Smooth muscle cell (in vitro differentiated cells): ENCODE results near the gene PRR5L. TPM values are rescaled to one million over a fixed set of nuclear protein-coding genes. Genes with fewer than 3 reads are reported as not detected.

Experiments
- DNase-seq: peaks from one replicate; lab custom pipeline; 2025; ENCODE audit not compliant: unreplicated experiment; lab: John Stamatoyannopoulos, UW
- H2AFZ ChIP-seq: fragments of 200-600 bp; sonication (generic); 2 replicates; pipeline ENCODE4 v1.6.0; 2016; ENCODE audit warnings: antibody characterized with exemption, low read depth, mild to moderate bottlenecking
- H3F3A ChIP-seq: fragments of 200-600 bp; sonication (generic); 2 replicates; pipeline ENCODE4 v1.6.0; 2017; ENCODE audit warnings: antibody characterized with exemption, low read depth
- H3K27ac ChIP-seq: fragments of 200-600 bp; sonication (generic); 2 replicates; pipeline ENCODE4 v1.5.1; 2016; ENCODE audit warnings: low read depth, mild to moderate bottlenecking
- H3K27me3 ChIP-seq: fragments of 200-600 bp; sonication (generic); 2 replicates; pipeline ENCODE4 v1.6.1; 2016; ENCODE audit warnings: low read depth, mild to moderate bottlenecking
- H3K36me3 ChIP-seq: fragments of 200-600 bp; sonication (generic); 2 replicates; pipeline ENCODE4 v1.5.1; 2016; ENCODE audit warnings: low read depth
- H3K4me1 ChIP-seq: fragments of 200-600 bp; sonication (generic); 2 replicates; pipeline ENCODE4 v1.5.1; 2016; ENCODE audit warnings: low read depth
- H3K4me2 ChIP-seq: fragments of 200-600 bp; sonication (generic); 2 replicates; pipeline ENCODE4 v1.6.0; 2016; ENCODE audit warnings: mild to moderate bottlenecking
- H3K4me3 ChIP-seq: fragments of 200-600 bp; sonication (generic); 2 replicates; pipeline ENCODE4 v1.5.1; 2016; ENCODE audit warnings: mild to moderate bottlenecking
- H3K79me2 ChIP-seq: fragments of 200-600 bp; sonication (generic); 2 replicates; pipeline ENCODE4 v1.6.0; 2016; ENCODE audit warnings: low read depth, mild to moderate bottlenecking
- H3K9ac ChIP-seq: fragments of 200-600 bp; sonication (generic); 2 replicates; pipeline ENCODE4 v1.6.0; 2016; ENCODE audit warnings: low read depth
- H3K9me3 ChIP-seq: fragments of 200-600 bp; sonication (generic); replicated peaks from 2 replicates; pipeline ENCODE4 v1.5.1; 2016; ENCODE audit warnings: low read depth
- H4K20me1 ChIP-seq: fragments of 200-600 bp; sonication (generic); 2 replicates; pipeline ENCODE4 v1.6.0; 2016; ENCODE audit warnings: low read depth
- CTCF ChIP-seq: fragments of 200-600 bp; sonication (generic); IDR thresholded peaks from 2 replicates; pipeline ENCODE4 v1.5.1; 2017; ENCODE audit warnings: borderline replicate concordance, mild to moderate bottlenecking, antibody characterized with exemption; ENCODE audit not compliant: insufficient read depth, poor library complexity, severe bottlenecking
- WGBS: methylation state at CpG from one replicate; pipeline ENCODE4 v1.1.7; 2016; ENCODE audit warnings: low lambda C conversion rate; 5-methylcytosine and 5-hydroxymethylcytosine counted together
- polyA plus RNA-seq: library from polyadenylated mRNA; unstranded; fragments of >200 nt; fragmentation: Nextera tagmentation; extraction: Ambion mirVana; gene quantifications from 2 replicates; pipeline ENCODE4 v1.2.1, GENCODE V29; 2016
- total RNA-seq: library from RNA; depleted of rRNA; stranded (reverse); fragments of >200 nt; gene quantifications from 2 replicates; pipeline ENCODE4 v1.2.3, GENCODE V29; 2014

Gene PRR5L
- total and polyA plus RNA-seq, 2 experiments from 2014 or later, result 21.4 to 41.4 TPM

GRCh38 chr11:36360318-36360717 lies 64.2 kb downstream of the PRR5L start:
- no peaks in the 10 kb centered on the region for H3K79me2 ChIP-seq
- H3K4me2 ChIP-seq, result no peak overlapping the region
- H3K36me3 ChIP-seq, result no peaks in the 10 kb centered on the region
- H3K4me3 ChIP-seq, result no peak overlapping the region
- H2AFZ ChIP-seq, result peak overlapping the region; percentile 32
- no peaks in the 10 kb centered on the region for H3K27me3 ChIP-seq
- no peak for TF ChIP-seq CTCF
- no peak overlapping the region for H3K9ac ChIP-seq
- 93% methylated on average over 3 of the region's 3 CpGs for WGBS
- DNase-seq, result no peak
- no peaks in the 10 kb centered on the region for H4K20me1 ChIP-seq
- peak overlapping the region; percentile 92 for H3K27ac ChIP-seq
- H3K4me1 ChIP-seq, result peaks cover 35% of the 10 kb centered on the region
- peaks cover 14% of the 10 kb centered on the region for H3F3A ChIP-seq
- H3K9me3 ChIP-seq, result no peaks in the 10 kb centered on the region

GRCh38 chr11:36360826-36361415 lies 64.8 kb downstream of the PRR5L start:
- no peaks in the 10 kb centered on the region for H3K79me2 ChIP-seq
- H3K4me3 ChIP-seq, result no peak overlapping the region
- H3K27ac ChIP-seq, result peak overlapping the region; percentile 92
- peaks cover 14% of the 10 kb centered on the region for H3F3A ChIP-seq
- H2AFZ ChIP-seq, result peak overlapping the region; percentile 32
- 54% methylated on average over 4 of the region's 4 CpGs for WGBS
- H3K4me1 ChIP-seq, result peaks cover 35% of the 10 kb centered on the region
- no peaks in the 10 kb centered on the region for H4K20me1 ChIP-seq
- DNase-seq, result no peak
- TF ChIP-seq CTCF, result no peak
- no peaks in the 10 kb centered on the region for H3K36me3 ChIP-seq
- H3K9me3 ChIP-seq, result no peaks in the 10 kb centered on the region
- peak overlapping the region; percentile 78 for H3K4me2 ChIP-seq
- no peaks in the 10 kb centered on the region for H3K27me3 ChIP-seq
- peak overlapping the region; percentile 85 for H3K9ac ChIP-seq

GRCh38 chr11:36361472-36361871 lies 65.4 kb downstream of the PRR5L start:
- peak overlapping the region; percentile 25 for H2AFZ ChIP-seq
- peak overlapping the region; percentile 14 for H3K4me3 ChIP-seq

More at GRCh38 chr11:36361472-36361871, 65.4 kb downstream of the PRR5L start:
- Histone ChIP-seq H3K9me3 (no peaks in the 10 kb centered on the region), H3K27ac (peak overlapping the region; percentile 92), H3F3A (peaks cover 14% of the 10 kb centered on the region), H3K9ac (peak overlapping the region; percentile 85), H3K27me3 (no peaks in the 10 kb centered on the region), H4K20me1 (no peaks in the 10 kb centered on the region), H3K36me3 (no peaks in the 10 kb centered on the region), H3K79me2 (no peaks in the 10 kb centered on the region), H3K4me1 (peaks cover 35% of the 10 kb centered on the region), H3K4me2 (peak overlapping the region; percentile 78)
- no peak for DNase-seq
- WGBS, result 13% methylated on average over 1 of the region's 1 CpG
- TF ChIP-seq CTCF, result no peak
